Ovary (tissue), 3 donors: Measurements from ENCODE around the gene SLC39A3.

Experiments
- POLR2A ChIP-seq: fragments of 450-650 bp; IDR thresholded peaks from one replicate; pipeline ENCODE4 v1.6.1; 2017; ENCODE audit warnings: antibody characterized with exemption, mild to moderate bottlenecking, moderate library complexity
- TF ChIP-seq, protein P1 (sequence below), 3 donors: fragments of 450-650 bp in 2 of 3; fragments of 200-600 bp in 1 of 3; IDR thresholded peaks; one replicate each; pipeline versions ENCODE4 v1.5.1 to v1.8.0; 2016 to 2022; ENCODE audit warnings: antibody characterized with exemption in 3 of 3, mild to moderate bottlenecking in 1 of 3
- donor health status: DM: no; HTN: no; CAD: no.

DNA sequence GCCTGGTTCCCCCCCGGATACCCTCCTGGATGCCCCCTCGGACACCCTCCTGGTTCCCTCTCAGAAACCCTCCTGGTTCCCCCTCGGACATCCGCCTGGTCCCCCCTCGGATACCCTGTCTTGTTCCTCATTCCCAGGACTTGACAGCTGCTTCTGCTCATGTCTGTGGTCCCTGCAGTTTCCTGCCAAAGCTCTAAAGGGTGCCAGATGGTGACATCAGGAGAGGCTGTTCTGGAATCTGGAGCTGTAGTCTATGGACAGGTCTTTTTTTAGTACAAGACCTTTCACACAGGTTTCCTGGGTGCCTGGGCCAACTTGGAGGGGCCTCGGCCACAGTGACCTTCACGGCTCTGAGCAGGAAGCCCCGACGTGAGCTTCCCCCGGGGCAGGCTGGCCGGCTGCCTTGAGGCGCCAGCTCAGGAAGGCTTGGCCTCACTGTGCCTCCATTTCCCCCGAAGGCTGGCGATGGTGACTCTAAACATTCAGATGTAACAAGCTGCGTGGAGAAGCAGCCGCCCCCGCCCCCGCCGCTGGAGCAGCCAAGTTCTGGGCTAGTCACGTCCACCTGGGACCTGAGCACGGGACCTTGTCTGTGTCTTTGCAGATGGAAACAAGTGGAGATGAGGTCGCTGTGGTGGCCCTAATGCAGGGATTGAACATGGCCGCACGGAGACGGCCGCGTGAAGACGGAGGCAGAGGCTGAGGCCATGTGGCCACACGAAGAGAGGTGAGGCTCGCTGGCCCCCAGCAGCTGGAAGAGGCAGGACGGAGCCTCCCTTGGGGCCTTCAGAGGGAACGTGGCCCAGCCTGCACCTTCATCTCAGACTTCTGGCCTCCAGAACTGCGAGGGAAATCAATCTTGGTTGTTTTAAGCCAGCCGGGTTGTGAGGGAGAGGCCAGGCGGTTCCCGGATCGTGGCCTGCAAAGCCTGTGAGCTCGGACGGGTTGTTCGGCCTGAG is 30.5 kb upstream of the SLC39A3 start:
- peak; percentile 14 for TF ChIP-seq POLR2A
- TF ChIP-seq, protein P1, sequence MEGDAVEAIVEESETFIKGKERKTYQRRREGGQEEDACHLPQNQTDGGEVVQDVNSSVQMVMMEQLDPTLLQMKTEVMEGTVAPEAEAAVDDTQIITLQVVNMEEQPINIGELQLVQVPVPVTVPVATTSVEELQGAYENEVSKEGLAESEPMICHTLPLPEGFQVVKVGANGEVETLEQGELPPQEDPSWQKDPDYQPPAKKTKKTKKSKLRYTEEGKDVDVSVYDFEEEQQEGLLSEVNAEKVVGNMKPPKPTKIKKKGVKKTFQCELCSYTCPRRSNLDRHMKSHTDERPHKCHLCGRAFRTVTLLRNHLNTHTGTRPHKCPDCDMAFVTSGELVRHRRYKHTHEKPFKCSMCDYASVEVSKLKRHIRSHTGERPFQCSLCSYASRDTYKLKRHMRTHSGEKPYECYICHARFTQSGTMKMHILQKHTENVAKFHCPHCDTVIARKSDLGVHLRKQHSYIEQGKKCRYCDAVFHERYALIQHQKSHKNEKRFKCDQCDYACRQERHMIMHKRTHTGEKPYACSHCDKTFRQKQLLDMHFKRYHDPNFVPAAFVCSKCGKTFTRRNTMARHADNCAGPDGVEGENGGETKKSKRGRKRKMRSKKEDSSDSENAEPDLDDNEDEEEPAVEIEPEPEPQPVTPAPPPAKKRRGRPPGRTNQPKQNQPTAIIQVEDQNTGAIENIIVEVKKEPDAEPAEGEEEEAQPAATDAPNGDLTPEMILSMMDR (IDR thresholded peaks at IDR 0.05), result no peak
